ENCODE data around the gene LDLR.
A peak's percentile ranks its signal among the peaks of the same experiment; 100 is the strongest.
"Not testable (repeated sequence)": the region's sequence is repeated elsewhere in the genome, so short reads cannot be mapped to it uniquely, and the experiment has no call there.

Gene LDLR

DNA sequence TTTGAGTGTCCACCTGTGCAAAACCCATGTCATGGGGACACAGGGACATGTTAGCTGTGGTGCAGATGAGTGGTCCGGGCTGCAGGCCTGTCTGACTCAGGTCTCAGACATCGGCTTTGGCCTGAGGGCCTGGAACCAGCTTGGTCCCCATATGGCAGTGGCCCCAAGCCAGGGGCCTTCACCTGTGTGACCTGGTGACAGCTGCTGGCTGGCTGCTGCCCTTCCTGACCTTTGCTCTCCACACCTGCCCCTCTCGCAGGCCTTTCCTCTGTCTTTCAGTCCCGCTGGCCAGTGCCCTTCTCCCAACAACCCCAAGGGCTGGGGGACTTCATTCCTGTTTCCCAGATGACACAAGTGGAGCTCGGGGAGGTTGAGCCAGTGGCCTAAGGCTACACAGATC lies 22.9 kb upstream of the LDLR start:
- Histone ChIP-seq H3K36me3 (ENCODE audit: insufficient read depth, low read length) (peaks cover 46% of the 10 kb centered on the region), H3K9me3 (ENCODE audit: low read depth, low read length) (no peaks in the 10 kb centered on the region), H3K4me3 (no peak overlapping the region), H3K27ac (no peak overlapping the region), H3K9ac (ENCODE audit: insufficient read length) (no peak overlapping the region)
- no peak for TF ChIP-seq EZH2 (IDR thresholded peaks at IDR 0.05)
- no peak for TF ChIP-seq FOXP2 (optimal IDR thresholded peaks at IDR 0.05; ENCODE audit: control extremely low read depth, extremely low read length, insufficient read depth)
- no peak for TF ChIP-seq POLR2AphosphoS5 (IDR thresholded peaks at IDR 0.05; ENCODE audit: borderline replicate concordance, low read depth, low read length)
- no peak for DNase-seq (ENCODE audit: low read depth, low spot score)

DNA sequence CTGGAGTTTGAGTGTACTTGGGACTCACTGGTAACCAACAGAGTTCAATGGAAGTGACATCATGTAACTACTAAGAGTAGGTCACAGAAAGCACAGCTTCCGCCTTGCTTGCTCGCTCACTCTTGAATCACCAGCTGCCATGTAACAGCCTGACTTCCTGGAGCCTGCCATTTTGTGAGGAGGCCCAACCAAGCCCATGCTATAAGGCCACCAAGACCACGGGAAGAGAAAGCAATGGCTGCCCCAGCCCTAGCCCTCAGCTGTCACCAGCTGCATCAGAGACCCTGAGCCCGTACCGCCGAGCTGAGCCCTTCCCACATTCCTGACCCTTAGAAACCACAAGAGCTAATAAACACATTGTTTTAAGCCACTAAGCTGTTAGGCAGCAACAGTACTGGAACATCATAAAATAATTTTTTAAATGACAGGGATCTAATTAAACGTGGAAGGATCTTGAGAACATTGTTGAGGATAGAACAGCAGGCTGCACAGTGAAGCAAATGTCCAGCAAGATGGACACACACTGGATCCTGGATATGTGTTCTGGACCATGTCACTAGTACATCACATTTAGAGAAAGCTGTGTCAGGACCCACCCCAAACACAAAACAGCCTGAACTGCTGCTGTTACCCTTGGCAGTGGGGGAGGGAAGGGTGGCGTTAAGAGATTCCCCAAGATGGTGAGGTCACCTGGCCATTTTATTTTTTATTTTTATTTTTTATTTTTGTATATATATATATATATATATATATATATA lies 21.7 kb upstream of the LDLR start:
- Histone ChIP-seq H3K36me3 (ENCODE audit: insufficient read depth, low read length) (peaks cover 36% of the 10 kb centered on the region), H3K27ac (no peak overlapping the region), H3K9ac (ENCODE audit: insufficient read length) (no peak overlapping the region), H3K4me3 (no peak overlapping the region), H3K9me3 (ENCODE audit: low read depth, low read length) (no peaks in the 10 kb centered on the region)
- DNase-seq (ENCODE audit: low read depth, low spot score): no peak
- TF ChIP-seq EZH2 (IDR thresholded peaks at IDR 0.05): no peak
- no peak for TF ChIP-seq FOXP2 (optimal IDR thresholded peaks at IDR 0.05; ENCODE audit: control extremely low read depth, extremely low read length, insufficient read depth)
- TF ChIP-seq POLR2AphosphoS5 (IDR thresholded peaks at IDR 0.05; ENCODE audit: borderline replicate concordance, low read depth, low read length): no peak; the same call in 1 of the 2 replicates

DNA sequence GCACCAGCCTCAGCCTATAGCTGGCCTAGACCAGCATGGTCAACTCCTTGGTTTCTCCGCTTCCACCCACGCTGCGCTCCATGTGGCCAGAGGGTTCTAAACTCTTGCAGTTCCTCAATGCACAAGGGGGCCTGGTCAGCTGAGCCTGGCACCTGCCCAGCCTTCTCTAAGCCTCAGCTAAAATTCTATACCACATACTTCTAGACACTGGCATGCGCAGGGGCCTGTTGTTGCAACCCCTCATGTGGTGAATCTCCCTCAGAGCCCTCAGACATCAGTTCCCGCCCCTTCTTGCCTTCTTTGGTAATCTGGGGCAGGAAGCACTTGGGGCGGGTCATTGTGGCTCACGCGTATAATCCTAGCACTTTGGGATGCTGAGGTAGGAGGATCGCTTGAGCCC lies 19.7 kb upstream of the LDLR start:
- DNase-seq (ENCODE audit: low read depth, low spot score): no peak
- no peaks in the 10 kb centered on the region for H3K9me3 ChIP-seq (ENCODE audit: low read depth, low read length)
- peaks cover 29% of the 10 kb centered on the region for H3K36me3 ChIP-seq (ENCODE audit: insufficient read depth, low read length)
- H3K27ac ChIP-seq: no peak overlapping the region
- TF ChIP-seq FOXP2 (optimal IDR thresholded peaks at IDR 0.05; ENCODE audit: control extremely low read depth, extremely low read length, insufficient read depth) (no peak), POLR2AphosphoS5 (IDR thresholded peaks at IDR 0.05; ENCODE audit: borderline replicate concordance, low read depth, low read length) (no peak), EZH2 (IDR thresholded peaks at IDR 0.05) (no peak)
- no peak overlapping the region for H3K4me3 ChIP-seq
- H3K9ac ChIP-seq (ENCODE audit: insufficient read length): no peak overlapping the region

DNA sequence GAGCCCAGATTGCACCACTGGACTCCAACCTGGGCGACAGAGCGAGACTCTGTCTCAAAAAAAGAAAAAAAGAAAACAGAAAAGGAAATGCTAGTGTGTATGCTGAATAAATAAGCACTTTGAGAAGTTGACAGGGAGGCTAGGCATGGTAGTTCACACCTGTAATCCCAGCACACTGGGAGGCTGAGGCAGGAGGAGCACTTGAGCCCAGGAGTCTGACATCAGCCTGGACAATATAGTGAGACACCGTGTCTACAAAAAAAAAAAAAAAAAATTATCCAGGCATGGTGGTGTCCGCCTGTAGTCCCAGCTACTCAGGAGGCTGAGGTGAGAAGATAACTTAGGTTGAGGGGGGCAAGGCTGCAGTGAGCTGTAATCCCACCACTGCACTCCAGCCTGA lies 19.1 kb upstream of the LDLR start:
- DNase-seq (ENCODE audit: low read depth, low spot score): no peak
- H3K36me3 ChIP-seq (ENCODE audit: insufficient read depth, low read length): peaks cover 24% of the 10 kb centered on the region
- no peaks in the 10 kb centered on the region for H3K9me3 ChIP-seq (ENCODE audit: low read depth, low read length)
- H3K4me3 ChIP-seq: no peak overlapping the region
- no peak overlapping the region for H3K27ac ChIP-seq
- no peak for TF ChIP-seq POLR2AphosphoS5 (IDR thresholded peaks at IDR 0.05; ENCODE audit: borderline replicate concordance, low read depth, low read length)
- no peak for TF ChIP-seq EZH2 (IDR thresholded peaks at IDR 0.05)
- TF ChIP-seq FOXP2 (optimal IDR thresholded peaks at IDR 0.05; ENCODE audit: control extremely low read depth, extremely low read length, insufficient read depth): no peak
- H3K9ac ChIP-seq (ENCODE audit: insufficient read length): no peak overlapping the region

DNA sequence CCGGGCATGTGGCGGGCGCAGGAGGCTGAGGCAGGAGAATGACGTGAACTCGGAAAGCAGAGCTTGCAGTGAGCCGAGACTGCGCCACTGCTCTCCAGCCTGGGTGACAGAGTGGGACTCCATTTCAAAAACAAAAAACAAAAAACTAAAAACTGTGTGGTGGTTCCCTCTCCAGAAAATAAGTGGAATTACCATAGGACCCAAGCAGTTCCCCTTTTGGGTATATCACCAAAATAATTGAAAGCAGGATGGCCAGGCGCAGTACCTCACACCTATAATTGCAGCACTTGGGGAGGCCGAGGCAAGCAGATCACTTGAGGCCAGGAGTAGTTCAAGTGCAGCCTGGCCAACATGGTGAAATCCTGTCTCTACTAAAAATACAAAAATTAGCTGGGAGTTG lies 15.7 kb upstream of the LDLR start:
- H3K27ac ChIP-seq: no peak overlapping the region
- TF ChIP-seq POLR2AphosphoS5 (IDR thresholded peaks at IDR 0.05; ENCODE audit: borderline replicate concordance, low read depth, low read length) (no peak), EZH2 (IDR thresholded peaks at IDR 0.05) (no peak)
- H3K9me3 ChIP-seq (ENCODE audit: low read depth, low read length): no peaks in the 10 kb centered on the region
- no peak overlapping the region for H3K4me3 ChIP-seq
- DNase-seq (ENCODE audit: low read depth, low spot score): no peak
- H3K36me3 ChIP-seq (ENCODE audit: insufficient read depth, low read length): no peaks in the 10 kb centered on the region
- H3K9ac ChIP-seq (ENCODE audit: insufficient read length): no peak overlapping the region

DNA sequence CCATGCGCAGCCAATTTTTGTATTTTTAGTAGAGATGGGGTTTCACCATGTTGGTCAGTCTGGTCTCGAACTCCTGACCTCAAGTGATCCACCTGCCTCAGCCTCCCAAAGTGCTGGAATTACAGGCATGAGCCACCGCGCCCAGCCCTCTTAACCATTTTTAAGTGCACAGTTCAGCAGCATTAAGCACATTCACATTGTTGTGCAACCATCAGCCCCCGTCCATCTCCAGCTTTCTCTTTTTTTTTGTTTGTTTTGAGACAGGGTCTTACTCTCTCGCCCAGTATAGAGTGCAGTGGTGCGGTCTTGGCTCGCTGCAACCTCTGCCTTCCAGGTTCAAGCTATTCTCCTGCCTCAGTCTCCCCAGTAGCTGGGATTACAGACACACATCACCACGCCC lies 12.5 kb upstream of the LDLR start:
- not testable (repeated sequence) for DNase-seq (ENCODE audit: low read depth, low spot score); H3K36me3 ChIP-seq (ENCODE audit: insufficient read depth, low read length); H3K4me3 ChIP-seq; H3K27ac ChIP-seq; H3K9me3 ChIP-seq (ENCODE audit: low read depth, low read length); H3K9ac ChIP-seq (ENCODE audit: insufficient read length)

DNA sequence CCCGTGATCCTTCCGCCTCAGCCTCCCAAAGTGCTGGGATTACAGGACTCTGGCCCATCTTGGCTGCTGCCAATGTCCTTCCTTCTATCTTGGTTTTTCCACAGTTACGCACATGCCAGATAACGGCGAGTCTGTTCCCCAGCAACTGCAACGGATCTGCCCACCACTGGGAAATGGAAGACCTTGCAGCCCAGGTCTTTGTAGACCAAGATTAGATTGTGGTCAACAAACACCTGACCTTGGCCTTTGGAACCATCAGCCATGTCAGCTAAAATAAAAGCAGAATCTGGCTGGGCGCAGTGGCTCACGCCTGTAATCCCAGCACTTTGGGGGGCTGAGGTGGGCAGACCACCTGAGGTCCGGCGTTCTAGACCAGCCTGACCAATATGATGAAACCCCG lies 10.4 kb upstream of the LDLR start:
- H3K4me3 ChIP-seq: no peak overlapping the region
- no peak for DNase-seq (ENCODE audit: low read depth, low spot score)
- TF ChIP-seq POLR2AphosphoS5 (IDR thresholded peaks at IDR 0.05; ENCODE audit: borderline replicate concordance, low read depth, low read length) (no peak), FOXP2 (optimal IDR thresholded peaks at IDR 0.05; ENCODE audit: control extremely low read depth, extremely low read length, insufficient read depth) (no peak), EZH2 (IDR thresholded peaks at IDR 0.05) (no peak)
- H3K36me3 ChIP-seq (ENCODE audit: insufficient read depth, low read length): no peaks in the 10 kb centered on the region
- H3K9ac ChIP-seq (ENCODE audit: insufficient read length): no peak overlapping the region
- no peak overlapping the region for H3K27ac ChIP-seq
- H3K9me3 ChIP-seq (ENCODE audit: low read depth, low read length): no peaks in the 10 kb centered on the region

DNA sequence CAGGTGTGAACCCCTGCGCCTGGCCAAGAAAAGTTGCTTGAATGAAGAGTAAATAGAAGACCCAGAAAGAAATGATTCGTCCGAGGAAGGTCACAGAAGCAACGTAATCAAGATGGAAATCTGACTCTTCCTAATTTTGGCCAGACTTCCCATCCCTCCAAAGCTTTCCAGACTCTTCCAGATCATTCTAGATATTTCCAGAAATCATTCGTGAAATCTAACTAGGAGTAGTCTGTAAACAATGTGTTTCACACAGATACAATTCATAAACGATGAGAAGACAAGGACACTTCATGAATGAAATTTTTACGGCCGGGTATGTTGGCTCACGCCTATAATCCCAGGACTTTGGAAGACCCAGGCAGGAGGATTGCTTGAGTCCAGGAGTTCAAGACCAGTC lies 9.3 kb upstream of the LDLR start:
- no peaks in the 10 kb centered on the region for H3K9me3 ChIP-seq (ENCODE audit: low read depth, low read length)
- DNase-seq (ENCODE audit: low read depth, low spot score): no peak
- H3K36me3 ChIP-seq (ENCODE audit: insufficient read depth, low read length): no peaks in the 10 kb centered on the region
- no peak overlapping the region for H3K27ac ChIP-seq
- TF ChIP-seq FOXP2 (optimal IDR thresholded peaks at IDR 0.05; ENCODE audit: control extremely low read depth, extremely low read length, insufficient read depth): no peak
- no peak for TF ChIP-seq EZH2 (IDR thresholded peaks at IDR 0.05)
- no peak for TF ChIP-seq POLR2AphosphoS5 (IDR thresholded peaks at IDR 0.05; ENCODE audit: borderline replicate concordance, low read depth, low read length)
- no peak overlapping the region for H3K4me3 ChIP-seq
- H3K9ac ChIP-seq (ENCODE audit: insufficient read length): no peak overlapping the region

DNA sequence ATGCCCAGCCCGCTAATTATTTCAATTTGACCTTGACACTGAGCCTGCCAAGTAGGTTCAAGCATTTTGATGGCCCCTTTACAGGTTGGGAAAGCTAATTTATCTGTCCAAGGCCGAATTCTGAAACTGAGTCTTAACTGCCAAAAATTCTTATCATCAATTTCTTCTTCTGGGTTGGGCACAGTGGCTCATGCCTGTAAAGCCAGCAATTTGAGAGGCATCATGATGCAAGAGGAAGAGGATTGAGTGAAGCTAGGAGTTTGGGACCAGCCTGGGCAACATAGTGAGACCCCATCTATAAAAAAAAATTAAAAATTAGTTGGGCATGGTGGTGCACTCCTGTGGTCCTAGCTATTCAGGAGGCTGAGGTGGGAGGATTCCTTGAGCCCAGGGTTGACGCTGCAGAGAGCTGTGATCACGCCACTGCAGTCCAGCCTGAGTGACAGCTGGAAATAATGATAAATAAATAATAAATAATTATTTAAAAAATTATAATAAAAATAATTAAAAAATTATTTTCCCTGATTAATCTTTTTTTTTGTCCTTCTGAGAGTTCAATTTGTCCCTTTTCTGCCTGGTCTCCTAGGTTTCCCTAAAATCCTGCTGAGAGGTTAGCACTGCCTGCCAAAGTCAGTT lies 1.3 kb upstream of the LDLR start:
- peak overlapping the region; percentile 98 for H3K9ac ChIP-seq (ENCODE audit: insufficient read length)
- H3K4me3 ChIP-seq: no peak overlapping the region; the same call in 1 of the 2 replicates
- peaks cover 24% of the 10 kb centered on the region for H3K36me3 ChIP-seq (ENCODE audit: insufficient read depth, low read length)
- H3K9me3 ChIP-seq (ENCODE audit: low read depth, low read length): no peaks in the 10 kb centered on the region
- TF ChIP-seq FOXP2 (optimal IDR thresholded peaks at IDR 0.05; ENCODE audit: control extremely low read depth, extremely low read length, insufficient read depth) (no peak), POLR2AphosphoS5 (IDR thresholded peaks at IDR 0.05; ENCODE audit: borderline replicate concordance, low read depth, low read length) (no peak), EZH2 (IDR thresholded peaks at IDR 0.05) (no peak)
- H3K27ac ChIP-seq: peak overlapping the region; percentile 98
- DNase-seq (ENCODE audit: low read depth, low spot score): no peak
